ENCODE data around the gene MED13L. TPM values are rescaled to one million over a fixed set of nuclear protein-coding genes. Genes with fewer than 3 reads are reported as not detected.

MED13L gene
- total and polyA plus RNA-seq, 8 donors = 92.4 to 123 (median 97.0) TPM

DNA sequence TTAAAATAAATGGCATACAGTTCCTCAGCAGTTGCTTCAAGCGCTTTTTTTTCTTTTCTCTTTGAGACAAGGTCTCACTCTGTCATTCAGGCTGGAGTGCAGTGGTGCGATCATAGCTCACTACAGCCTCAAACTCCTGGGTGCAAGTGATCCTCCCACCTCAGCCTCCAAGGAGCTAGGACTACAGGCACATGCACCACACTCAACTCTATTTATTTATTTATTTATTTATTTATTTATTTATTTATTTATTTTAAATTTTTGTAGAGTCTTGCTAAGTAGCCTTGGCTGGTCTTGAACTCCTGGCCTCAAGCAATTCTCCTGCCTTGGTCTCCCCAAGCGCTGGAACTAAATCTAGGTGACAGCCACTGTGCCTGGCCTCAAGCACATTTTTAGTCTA, 132.0 kb downstream of the MED13L start:
- ATAC-seq = no peak
- H3K4me1 ChIP-seq = peaks cover 18 to 73% of the 10 kb centered on the region in 2 donors
- intact Hi-C loops (cut with DNase I) = loop anchor here in 1 of 2 donors (10.0 kb wide), 1 partner anchor 459 kb away; no protein-coding TSS in a partner anchor

GRCh38 chr12:116144384-116144783, 133.1 kb downstream of the MED13L start:
- TF ChIP-seq, protein P1, sequence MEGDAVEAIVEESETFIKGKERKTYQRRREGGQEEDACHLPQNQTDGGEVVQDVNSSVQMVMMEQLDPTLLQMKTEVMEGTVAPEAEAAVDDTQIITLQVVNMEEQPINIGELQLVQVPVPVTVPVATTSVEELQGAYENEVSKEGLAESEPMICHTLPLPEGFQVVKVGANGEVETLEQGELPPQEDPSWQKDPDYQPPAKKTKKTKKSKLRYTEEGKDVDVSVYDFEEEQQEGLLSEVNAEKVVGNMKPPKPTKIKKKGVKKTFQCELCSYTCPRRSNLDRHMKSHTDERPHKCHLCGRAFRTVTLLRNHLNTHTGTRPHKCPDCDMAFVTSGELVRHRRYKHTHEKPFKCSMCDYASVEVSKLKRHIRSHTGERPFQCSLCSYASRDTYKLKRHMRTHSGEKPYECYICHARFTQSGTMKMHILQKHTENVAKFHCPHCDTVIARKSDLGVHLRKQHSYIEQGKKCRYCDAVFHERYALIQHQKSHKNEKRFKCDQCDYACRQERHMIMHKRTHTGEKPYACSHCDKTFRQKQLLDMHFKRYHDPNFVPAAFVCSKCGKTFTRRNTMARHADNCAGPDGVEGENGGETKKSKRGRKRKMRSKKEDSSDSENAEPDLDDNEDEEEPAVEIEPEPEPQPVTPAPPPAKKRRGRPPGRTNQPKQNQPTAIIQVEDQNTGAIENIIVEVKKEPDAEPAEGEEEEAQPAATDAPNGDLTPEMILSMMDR (IDR thresholded peaks at IDR 0.05) = no peak
- Histone ChIP-seq H3K36me3 (no peaks in the 10 kb centered on the region), H3K27ac (peak overlapping the region in 1 of 2 donors; percentile 60), H3K9me3 (no peaks in the 10 kb centered on the region), H3K4me1 (peaks cover 14 to 72% of the 10 kb centered on the region in 2 donors), H3K4me3 (no peak overlapping the region), H3K27me3 (no peaks in the 10 kb centered on the region)
- intact Hi-C loops (cut with DNase I) = loop anchor here in 1 of 2 donors (10.0 kb wide), 1 partner anchor 460 kb away; no protein-coding TSS in a partner anchor
- ATAC-seq (no peak), DNase-seq (no peak)

More for the DNA sequence above, 132.0 kb downstream of the MED13L start:
- TF ChIP-seq, protein P1 (IDR thresholded peaks at IDR 0.05) = no peak
- Histone ChIP-seq H3K9me3 (no peaks in the 10 kb centered on the region), H3K4me3 (no peak overlapping the region), H3K27me3 (no peaks in the 10 kb centered on the region), H3K27ac (no peak overlapping the region), H3K36me3 (no peaks in the 10 kb centered on the region)
- DNase-seq = no peak

DNA sequence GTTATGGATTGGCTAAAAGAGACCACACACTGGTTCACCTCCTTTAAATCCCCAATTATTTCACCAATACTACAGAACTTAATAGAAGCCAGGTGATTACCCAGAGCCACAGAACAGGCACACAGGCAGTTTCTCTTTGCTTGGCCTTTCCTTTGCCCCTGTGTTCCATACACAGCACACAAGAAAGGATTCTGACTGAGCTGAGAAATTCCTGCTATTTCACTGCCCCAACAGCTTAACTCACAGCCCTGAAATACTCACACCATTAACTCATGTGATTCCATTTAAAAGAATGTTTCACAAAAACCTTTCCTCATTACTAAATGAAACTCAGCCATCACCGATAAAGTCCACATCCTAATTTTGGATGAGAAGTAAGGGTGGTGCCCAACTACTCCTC, 133.6 kb downstream of the MED13L start:
- TF ChIP-seq, protein P1 (IDR thresholded peaks at IDR 0.05) = no peak
- intact Hi-C loops (cut with DNase I) = loop anchor here in 1 of 2 donors (10.0 kb wide), 1 partner anchor 461 kb away; no protein-coding TSS in a partner anchor
- Histone ChIP-seq H3K36me3 (no peaks in the 10 kb centered on the region), H3K27me3 (no peaks in the 10 kb centered on the region), H3K4me1 (peaks cover 14 to 70% of the 10 kb centered on the region in 2 donors), H3K27ac (peak overlapping the region in 1 of 2 donors; percentile 60), H3K9me3 (no peaks in the 10 kb centered on the region), H3K4me3 (no peak overlapping the region)
- ATAC-seq (peak; percentile 55), DNase-seq (no peak)

- ATAC-seq (peak; percentile 63), DNase-seq (no peak)
- TF ChIP-seq, protein P1 (IDR thresholded peaks at IDR 0.05) = no peak
- H3K36me3 ChIP-seq = no peaks in the 10 kb centered on the region
- intact Hi-C loops (cut with DNase I) = loop anchor here in 1 of 2 donors (10.0 kb wide), 1 partner anchor 462 kb away; no protein-coding TSS in a partner anchor
- no peaks in the 10 kb centered on the region for H3K27me3 ChIP-seq
- H3K9me3 ChIP-seq = no peaks in the 10 kb centered on the region
- H3K4me1 ChIP-seq = peaks cover 14 to 73% of the 10 kb centered on the region in 2 donors
- H3K27ac ChIP-seq = peak overlapping the region in 1 of 2 donors; percentile 60
- no peak overlapping the region for H3K4me3 ChIP-seq
Observed at GRCh38 chr12:116142936-116143898, 134.3 kb downstream of the MED13L start.

DNA sequence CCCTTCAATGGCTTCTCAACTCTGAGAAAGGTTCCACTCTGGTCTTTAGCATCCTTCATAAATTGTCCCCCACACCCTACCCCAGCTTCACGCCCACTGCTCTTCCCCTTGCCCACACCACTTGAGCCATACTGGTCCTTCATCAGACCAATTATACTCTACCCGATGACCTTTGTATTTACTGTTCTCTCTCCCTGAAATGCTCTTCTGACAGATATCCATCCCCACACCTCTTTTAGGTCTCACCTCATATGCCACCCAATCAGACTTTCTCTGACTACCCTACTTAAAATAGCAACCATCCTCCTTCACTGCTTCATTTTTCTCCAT, 135.7 kb downstream of the MED13L start:
- H3K27ac ChIP-seq = no peak overlapping the region
- no peaks in the 10 kb centered on the region for H3K9me3 ChIP-seq
- peaks cover 14 to 80% of the 10 kb centered on the region in 2 donors for H3K4me1 ChIP-seq
- TF ChIP-seq, protein P1 (IDR thresholded peaks at IDR 0.05) = no peak
- intact Hi-C loops (cut with DNase I) = loop anchor here in 1 of 2 donors (10.0 kb wide), 1 partner anchor 463 kb away; no protein-coding TSS in a partner anchor
- no peaks in the 10 kb centered on the region for H3K36me3 ChIP-seq
- no peak overlapping the region for H3K4me3 ChIP-seq
- DNase-seq (no peak), ATAC-seq (no peak)
- no peaks in the 10 kb centered on the region for H3K27me3 ChIP-seq

Data from left lung (tissue), 10 donors.